HG03108 (cell line): Measurements from ENCODE around the gene CEP152.

Source experiments
- ATAC-seq: cut with Tn5 transposase; IDR thresholded peaks from one replicate; pipeline ENCODE4 v1.9.1; 2021; ENCODE audit warnings: moderate library complexity; ENCODE audit not compliant: unreplicated experiment

The CEP152 gene

GRCh38 chr15:48778331-48778730, 32.5 kb downstream of the CEP152 start:
- ATAC-seq = no peak

- no peak for ATAC-seq
Observed at GRCh38 chr15:48777645-48778330, 33.1 kb downstream of the CEP152 start.

DNA sequence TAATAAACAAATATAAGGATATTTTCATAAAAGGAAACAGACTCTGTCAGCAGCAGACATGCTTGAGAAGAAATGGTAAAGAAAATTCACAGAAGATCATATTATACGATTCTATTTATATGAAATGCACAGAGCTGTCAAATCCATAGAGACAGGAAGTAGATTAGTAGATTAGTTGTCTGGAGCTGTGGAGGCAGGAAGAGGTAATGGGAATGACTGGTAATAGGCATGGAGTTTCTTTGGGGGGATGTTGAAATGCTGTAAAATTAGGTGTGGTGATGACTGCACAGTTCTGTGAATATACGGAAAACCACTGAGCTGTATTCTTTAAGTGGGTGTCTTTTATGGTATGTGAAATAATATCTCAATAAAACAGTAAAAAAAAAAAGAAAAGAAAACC, 35.3 kb downstream of the CEP152 start:
- no peak for ATAC-seq

- ATAC-seq = no peak
Observed at GRCh38 chr15:48774484-48774883, 36.4 kb downstream of the CEP152 start.

GRCh38 chr15:48766196-48766595, 44.7 kb downstream of the CEP152 start:
- ATAC-seq = no peak

- ATAC-seq = no peak
Observed at GRCh38 chr15:48765022-48765421, 45.8 kb downstream of the CEP152 start.

- no peak for ATAC-seq
Observed at GRCh38 chr15:48761393-48762158, 49.3 kb downstream of the CEP152 start.

DNA sequence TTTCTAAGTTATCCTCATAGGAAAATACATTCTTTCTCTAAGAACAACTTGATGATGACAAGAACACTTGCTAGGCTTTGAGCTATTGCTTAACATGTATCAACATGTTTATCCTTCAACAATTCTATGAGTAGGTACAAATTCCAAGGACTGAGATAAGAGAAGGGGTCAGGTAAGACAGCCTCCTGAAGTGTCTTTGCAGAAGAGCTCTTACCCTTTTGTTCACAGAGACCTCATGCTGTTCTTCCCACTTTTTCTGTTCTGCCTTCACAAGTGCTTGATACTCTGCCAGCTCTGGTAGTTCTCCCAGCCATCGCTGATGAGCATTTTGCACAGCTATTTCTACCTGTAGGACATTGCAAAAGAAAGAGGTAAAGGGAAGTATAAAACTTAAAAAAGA, 50.9 kb downstream of the CEP152 start:
- no peak for ATAC-seq

DNA sequence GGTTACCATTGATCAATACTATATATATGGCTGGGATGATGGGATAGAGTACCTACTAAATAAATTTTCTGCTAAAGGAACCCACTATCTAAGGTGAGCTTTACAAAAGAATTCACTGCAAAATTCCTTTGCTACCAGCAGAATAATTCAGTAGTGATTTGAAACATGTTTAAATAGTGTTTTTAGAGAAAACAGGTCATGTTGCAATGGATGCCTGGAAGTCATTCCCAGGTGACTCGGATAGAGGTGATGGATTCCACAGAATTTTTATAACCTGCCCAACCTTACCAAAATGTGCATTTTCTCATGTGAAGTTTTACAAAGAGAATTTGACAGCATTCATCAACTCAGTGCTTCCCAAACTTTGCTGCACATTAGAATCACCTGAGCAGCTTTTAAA, 53.2 kb downstream of the CEP152 start:
- no peak for ATAC-seq

DNA sequence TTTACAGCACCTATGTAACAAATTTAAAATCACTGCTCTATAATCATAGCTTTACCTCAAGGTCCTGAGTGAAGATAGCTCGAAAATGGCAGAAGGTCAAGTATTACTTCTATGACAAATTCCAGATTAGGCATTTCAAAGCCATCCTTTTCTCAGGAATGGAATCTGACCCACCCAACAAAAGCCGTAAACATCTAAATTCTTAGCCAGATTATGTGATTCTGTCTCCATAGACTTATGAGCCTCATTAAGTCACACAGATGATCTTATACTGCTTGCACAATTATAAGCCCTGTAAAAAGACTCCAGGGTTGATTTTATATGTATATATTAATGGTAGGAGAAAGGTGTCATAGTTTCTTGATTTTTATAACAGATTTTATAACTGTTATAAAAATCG, 56.9 kb downstream of the CEP152 start:
- no peak for ATAC-seq

DNA sequence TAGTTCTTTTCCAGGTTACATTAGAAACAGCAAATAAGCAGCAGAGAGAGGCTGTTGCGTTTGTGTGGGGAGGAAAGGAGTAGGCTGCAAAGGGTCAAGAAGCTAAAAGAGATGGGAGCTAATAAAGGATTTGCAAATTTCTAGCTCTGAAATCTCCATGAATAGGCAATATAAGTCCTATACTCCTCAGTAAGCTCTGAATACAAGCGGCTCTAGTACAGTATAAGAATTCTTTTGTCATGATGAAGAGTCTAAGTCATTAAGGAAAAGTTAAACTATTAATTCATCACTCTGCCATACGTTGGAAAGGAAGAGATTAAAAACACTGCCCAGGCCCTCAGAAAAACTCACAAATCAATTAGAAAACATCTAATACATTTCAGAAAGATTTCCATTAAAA, 59.3 kb downstream of the CEP152 start:
- no peak for ATAC-seq

GRCh38 chr15:48748535-48748934, 62.3 kb downstream of the CEP152 start:
- no peak for ATAC-seq

- ATAC-seq = no peak
Observed at GRCh38 chr15:48733615-48734014, 77.3 kb downstream of the CEP152 start.

DNA sequence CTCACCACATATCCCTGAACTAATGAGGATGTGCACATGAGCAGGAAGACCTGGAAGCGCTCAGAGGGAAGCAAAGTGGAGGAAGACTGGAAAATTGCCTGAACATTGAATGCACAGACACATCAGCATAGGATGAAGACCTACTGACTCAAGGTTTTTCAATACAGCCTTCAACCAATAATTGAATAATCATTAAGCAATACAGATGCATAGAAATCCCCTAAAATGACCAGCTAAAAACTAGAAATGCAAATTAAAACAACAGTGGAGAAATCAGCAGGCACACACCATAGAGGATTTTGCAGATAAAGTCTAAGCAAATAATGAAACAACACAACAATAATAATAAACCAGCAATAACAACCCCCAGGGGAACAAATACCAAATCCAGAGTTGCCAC, 80.4 kb downstream of the CEP152 start:
- no peak for ATAC-seq

DNA sequence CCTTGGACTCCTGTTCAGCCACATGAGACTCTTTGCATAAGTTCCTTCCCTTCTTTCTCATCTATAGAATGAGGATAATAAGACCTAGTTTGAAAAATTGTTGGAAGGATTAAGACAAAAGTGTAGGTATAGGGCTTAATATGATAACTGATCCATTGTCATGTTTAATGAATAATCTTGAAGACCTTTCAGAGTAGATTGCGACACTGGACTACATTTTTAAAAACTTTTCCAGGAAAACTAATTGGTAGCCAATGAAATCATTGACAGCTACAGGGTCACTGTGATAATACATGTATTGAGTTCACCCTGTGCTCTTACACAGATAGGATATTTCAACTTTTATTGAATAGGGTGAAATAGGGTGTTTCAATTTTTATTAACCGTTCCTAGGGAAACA, 86.9 kb downstream of the CEP152 start:
- no peak for ATAC-seq

DNA sequence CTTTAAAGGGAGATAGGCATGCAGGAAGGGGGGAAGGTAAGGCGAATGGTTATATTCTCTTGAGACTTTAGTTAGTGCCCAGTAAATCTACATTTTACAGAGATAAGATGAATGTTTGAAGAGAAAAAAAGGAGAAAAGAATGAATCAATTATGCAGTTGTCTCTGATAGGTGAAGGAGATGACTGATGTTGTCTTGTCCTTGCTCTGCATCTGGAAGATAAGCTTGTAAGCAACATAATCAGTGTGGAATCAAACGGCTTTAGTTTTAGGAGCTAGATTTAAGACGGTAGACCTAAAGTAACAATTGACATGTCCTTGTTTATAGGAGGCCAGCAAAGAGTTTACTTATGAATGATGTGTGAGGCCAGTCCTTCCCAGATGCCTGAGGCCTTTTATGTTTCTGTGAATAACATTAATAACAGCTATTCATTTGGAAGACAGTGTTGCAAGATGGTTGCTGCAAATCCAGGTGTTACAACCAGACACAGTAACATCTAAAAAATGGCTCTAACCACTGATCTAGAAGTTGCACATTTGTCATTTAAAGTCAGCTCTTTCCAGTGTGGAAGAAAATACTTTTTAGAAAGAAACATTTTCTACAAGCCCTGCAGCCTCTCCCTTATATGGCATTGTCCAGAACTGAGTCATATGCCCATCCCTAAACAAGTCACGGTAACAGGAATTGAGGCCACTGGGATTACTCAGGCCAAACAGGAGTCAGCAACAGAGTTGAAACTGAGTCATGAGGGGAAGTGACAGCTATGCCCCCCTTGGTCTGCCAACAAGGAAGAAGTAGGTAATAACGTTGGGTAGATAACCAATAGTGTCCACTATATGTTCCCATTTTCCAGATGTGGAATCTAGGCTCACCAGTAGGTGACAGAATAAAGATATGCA, 87.9 kb downstream of the CEP152 start:
- ATAC-seq = no peak

DNA sequence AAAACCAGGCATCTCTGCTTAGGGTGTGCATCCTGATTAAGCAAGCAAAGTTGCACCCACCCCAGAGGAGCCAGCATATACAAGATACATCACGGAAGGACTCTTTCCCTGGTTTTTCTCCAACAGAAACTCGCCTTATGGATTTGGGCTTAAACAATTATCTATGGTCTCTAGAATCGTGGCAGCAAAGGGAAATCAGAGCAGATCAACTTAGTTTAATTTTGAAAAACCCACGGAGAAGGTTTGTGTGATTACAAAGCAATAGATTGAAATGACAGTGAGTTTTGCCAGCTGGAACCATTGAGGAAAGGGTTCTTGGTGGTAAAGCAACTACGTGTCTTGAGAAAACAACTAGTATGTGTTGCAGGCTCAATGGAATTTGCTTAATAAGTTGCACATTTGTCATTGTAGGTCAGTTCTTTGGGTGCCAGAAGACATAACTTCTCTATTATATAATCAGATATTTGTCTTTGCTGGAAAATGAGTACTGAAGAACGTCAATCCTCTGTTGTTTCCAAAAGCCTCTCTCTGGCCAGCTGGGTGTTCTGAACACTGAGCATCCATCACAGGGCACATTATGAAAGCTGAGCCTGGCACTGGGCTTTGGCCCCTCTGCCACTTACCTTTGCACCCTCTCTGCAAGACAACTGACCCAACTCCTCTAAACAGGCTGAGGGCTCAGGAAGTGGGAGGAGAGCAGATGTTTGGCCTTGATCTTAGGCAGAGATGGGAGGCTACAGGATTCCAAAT, 89.6 kb downstream of the CEP152 start:
- ATAC-seq = no peak

- no peak for ATAC-seq
Observed at GRCh38 chr15:48720646-48721045, 90.2 kb downstream of the CEP152 start.

GRCh38 chr15:48719668-48720067, 91.2 kb downstream of the CEP152 start:
- no peak for ATAC-seq

- ATAC-seq = no peak
Observed at GRCh38 chr15:48718646-48719045, 92.2 kb downstream of the CEP152 start.

DNA sequence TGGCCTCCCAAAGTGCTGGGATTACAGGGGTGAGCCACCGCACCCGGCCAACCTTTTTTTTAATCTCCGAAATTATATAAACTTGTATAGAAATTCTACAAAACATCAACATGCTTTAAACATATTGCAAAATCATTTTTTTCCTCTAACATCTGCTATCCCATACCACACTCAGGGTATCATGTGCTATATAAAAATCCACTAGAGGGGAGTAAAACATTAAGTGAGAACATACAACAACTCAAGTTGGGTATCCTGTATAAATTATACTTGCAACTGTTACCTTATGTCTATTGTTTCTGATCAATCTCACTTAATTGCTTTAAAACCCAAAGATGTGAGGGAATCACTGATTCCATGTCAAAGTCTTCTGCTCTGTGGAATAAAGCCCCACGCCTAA, 93.4 kb downstream of the CEP152 start:
- ATAC-seq = no peak
